SKM-1 (cell line): ENCODE data around the gene DPP4.
"Not testable (repeated sequence)": the region's sequence is repeated elsewhere in the genome, so short reads cannot be mapped to it uniquely, and the experiment has no call there.

Source experiments
- DNase-seq: peaks from one replicate; lab custom pipeline; 2025; ENCODE audit not compliant: unreplicated experiment; lab: John Stamatoyannopoulos, UW

DPP4 gene

DNA sequence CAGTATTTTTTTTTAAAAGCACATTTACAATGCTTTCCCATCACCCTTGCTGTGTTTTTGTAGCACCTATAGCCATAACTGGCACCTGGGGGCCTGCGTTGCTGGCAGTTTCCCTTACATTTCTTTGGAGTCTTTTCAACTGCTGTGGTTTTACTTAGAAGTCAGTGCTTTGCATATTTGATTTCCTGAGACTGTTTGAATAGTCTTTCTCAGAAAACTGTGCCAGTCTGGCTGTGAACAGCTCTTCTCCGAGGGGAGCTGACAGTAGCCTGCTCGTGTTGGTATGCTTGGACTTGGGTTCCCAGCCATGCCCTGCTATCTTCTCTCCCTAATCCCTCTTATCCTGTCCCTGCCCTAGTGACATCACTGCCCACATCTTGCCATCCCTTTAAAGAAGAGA, 81.5 kb downstream of the DPP4 start:
- no peak for DNase-seq

- DNase-seq = no peak
Observed at GRCh38 chr2:161991991-161992390, 82.0 kb downstream of the DPP4 start.

GRCh38 chr2:161990741-161991140, 83.3 kb downstream of the DPP4 start:
- no peak for DNase-seq

GRCh38 chr2:161990036-161990435, 84.0 kb downstream of the DPP4 start:
- no peak for DNase-seq

- no peak for DNase-seq
Observed at GRCh38 chr2:161988589-161988988, 85.4 kb downstream of the DPP4 start.

DNA sequence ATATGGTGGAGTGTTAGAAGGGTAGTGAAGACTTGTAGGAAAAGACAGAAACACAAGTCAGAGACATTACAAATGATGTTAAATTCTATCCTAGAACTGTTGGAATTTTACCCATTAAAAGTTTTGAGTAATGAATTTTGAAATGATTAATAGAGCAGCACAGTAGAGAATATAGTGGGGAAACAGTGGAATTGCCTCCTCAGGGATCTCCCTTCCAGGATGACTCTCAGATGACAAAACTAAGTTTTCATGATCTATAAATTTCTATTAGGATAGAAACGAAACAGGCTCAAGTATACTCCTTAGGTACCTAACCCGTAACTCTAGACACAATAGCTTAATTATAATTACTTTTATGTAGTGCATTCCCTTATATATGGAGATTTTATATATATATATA, 86.7 kb downstream of the DPP4 start:
- DNase-seq = no peak

- no peak for DNase-seq
Observed at GRCh38 chr2:161983866-161984265, 90.1 kb downstream of the DPP4 start.

DNA sequence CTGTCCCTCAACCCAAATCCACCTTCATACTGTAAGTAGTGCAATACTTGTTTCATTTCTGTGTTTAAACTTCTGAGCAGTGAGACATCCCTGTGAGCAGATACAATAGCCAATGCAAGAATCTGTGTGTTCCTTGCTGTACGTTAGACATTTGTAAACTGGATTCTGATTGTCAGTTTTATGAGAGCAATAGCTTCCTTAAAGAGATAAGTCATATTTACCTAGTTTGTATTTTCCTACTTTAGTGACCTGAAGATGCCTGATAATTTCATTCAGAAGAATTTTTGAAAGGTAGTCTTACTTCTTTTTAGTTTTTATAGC, 90.7 kb downstream of the DPP4 start:
- no peak for DNase-seq

DNA sequence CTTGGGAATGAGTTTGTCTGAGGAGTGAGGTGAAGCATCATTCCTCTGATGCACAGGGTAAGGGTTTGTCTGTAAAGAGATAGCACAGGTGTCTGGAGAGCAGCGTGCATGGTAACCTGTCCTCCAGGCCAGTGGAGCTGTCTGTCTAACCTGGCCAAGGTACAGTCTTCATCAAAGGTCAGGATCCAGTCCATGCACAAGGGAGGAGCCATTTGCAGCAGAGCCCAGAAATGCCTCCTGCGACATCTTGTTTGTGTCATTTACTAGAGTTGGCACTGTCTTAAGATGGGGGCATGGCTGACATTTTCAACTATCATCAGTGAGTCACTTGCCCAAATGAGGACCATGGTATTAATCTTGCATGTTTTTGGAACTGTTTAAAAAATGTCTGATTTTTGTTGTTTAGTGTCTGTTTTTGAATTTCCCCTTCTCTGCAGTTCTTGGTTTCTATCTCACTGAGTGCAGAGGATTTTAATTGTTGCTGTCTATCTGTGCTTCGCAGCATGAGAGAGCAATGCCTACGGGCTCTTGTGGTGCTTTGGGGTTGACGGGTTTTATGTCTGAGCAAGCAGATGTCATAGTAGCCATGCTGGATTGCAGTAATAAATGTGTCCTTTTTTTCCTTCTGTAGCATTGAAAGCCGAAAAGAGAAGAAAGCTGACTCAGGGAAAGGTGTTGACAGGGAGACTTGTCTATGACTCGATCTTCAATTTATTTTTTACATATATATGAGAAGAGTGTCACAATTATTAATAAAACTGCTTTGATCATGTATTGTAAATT, 91.3 kb downstream of the DPP4 start:
- no peak for DNase-seq

- DNase-seq = no peak
Observed at GRCh38 chr2:161981679-161982250, 92.2 kb downstream of the DPP4 start.

GRCh38 chr2:161980976-161981375, 93.0 kb downstream of the DPP4 start:
- no peak for DNase-seq

DNA sequence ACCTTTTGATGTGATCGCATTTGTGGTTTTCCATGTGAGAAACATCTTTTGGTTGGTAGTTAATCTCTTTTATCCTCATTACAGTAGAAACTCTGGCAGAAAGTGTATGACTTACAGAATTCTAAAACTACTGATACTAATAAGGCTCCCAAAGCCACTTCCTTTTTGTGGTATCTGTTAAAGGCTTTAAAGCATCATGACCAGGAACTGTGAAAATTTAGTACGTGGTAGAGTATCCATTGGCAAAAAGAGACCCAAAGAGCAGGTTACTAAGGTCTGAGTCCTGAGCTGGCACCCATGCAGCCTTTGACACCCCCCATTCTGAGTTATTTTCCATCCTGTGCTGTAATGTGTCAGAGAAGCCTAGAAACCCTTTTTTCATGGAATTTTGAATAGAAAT, 94.5 kb downstream of the DPP4 start:
- no peak for DNase-seq

- DNase-seq = not testable (repeated sequence)
Observed at GRCh38 chr2:161977926-161978325, 96.1 kb downstream of the DPP4 start.

- no peak for DNase-seq
Observed at GRCh38 chr2:161976917-161977316, 97.1 kb downstream of the DPP4 start.

- no peak for DNase-seq
Observed at GRCh38 chr2:161976295-161976694, 97.7 kb downstream of the DPP4 start.

DNA sequence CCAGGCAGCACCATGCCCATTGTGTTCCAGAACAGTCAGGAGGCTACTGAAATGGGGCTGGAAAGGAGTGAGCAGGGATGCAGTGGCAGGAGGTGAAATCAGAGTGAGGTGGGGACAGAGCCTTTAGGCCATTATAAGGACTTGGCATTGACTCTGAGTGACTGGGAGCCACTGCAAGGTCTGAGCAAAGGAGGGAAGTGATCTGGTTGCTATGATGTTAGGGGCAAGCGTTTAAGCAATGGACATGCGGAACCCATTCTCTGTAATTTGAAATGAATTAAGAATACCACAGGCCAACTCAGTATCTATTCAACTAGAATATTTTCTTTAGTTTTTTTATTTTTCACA, 98.2 kb downstream of the DPP4 start:
- no peak for DNase-seq

- DNase-seq = peak; percentile 56
Observed at GRCh38 chr2:161975062-161975812, 98.8 kb downstream of the DPP4 start.

DNA sequence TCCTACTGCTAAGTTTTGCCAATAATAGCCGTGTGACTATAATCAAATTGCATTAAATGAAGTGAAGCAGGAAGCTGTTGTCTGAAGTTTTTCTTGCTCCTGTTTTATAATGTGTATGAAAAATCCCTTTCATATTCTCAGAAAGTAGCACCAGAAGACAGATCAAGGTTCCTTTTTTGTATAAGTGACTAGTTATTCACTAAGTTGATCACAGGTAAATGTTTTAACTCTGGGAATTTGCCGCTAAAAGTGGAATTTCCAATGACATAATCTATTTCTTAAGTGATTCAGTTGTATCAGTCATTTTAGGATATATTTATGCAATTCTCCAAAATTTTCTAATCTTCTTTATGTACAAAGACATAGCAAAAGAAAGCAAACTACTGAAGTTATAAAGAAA, 99.6 kb downstream of the DPP4 start:
- DNase-seq = no peak

DNA sequence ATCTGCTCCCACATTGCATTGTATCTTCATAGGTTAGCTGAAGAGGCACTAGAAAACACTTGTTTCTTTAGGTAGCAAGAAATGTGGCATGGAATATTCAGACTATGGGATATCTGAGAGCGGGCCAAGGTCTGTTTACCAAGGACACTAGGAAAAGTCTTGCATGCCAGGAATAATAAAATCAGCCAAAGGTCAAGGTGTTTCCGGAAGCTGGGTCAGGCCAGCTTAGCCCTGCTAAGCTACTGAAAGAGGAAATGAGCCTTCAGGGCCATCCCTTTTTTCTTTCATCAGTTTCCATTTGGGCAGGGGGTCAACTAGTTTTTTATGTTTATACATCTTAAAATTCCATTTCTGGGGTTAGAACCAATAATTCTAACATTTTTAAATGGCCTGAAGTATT, 101.1 kb downstream of the DPP4 start:
- DNase-seq = no peak

GRCh38 chr2:161972232-161972631, 101.8 kb downstream of the DPP4 start:
- DNase-seq = no peak

GRCh38 chr2:161971551-161971950, 102.5 kb downstream of the DPP4 start:
- no peak for DNase-seq

- DNase-seq = no peak
Observed at GRCh38 chr2:161969159-161969558, 104.9 kb downstream of the DPP4 start.
